HG03064 (cell line): ENCODE data around the gene RAD51B.

Source experiments
- ATAC-seq: cut with Tn5 transposase; IDR thresholded peaks from one replicate; pipeline ENCODE4 v1.9.1; 2021; ENCODE audit warnings: low read depth; ENCODE audit not compliant: unreplicated experiment

Gene RAD51B

DNA sequence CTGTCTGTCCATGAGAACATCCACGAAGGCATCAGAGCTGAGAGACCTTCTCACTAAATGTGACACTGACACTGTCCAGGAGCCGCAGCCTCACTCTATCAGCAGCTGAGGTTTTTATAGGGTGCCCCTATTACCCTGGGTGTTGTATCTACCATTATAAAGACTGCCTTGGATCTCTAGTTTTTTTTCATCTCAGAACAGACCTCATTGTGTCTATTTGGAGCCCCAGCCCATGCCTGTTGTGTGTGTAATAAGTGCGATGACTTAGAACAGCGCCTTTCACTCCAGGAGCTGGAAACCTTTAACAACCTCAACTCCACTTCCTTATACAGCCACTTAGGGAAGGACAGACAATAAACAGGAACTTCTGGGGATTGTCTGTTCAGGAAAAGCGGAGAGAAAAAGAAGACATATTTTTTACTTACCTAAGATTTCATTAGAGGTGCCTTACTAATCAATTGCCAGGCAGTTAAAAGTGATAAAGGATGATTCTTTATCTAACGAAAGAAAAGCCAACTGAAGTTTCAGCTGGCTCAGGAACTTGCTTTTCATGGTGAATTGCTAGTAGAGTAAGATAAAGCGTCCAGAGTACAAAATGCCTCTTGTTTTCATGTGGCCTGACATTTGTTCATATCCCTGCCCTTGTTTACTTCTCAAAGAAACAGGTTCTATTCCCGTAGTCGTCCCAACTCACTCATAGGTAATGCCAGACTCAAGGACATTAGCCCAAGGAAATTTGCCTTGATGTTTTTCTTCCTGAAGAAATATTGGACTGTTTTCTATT is 420.6 kb downstream of the RAD51B start:
- no peak for ATAC-seq

DNA sequence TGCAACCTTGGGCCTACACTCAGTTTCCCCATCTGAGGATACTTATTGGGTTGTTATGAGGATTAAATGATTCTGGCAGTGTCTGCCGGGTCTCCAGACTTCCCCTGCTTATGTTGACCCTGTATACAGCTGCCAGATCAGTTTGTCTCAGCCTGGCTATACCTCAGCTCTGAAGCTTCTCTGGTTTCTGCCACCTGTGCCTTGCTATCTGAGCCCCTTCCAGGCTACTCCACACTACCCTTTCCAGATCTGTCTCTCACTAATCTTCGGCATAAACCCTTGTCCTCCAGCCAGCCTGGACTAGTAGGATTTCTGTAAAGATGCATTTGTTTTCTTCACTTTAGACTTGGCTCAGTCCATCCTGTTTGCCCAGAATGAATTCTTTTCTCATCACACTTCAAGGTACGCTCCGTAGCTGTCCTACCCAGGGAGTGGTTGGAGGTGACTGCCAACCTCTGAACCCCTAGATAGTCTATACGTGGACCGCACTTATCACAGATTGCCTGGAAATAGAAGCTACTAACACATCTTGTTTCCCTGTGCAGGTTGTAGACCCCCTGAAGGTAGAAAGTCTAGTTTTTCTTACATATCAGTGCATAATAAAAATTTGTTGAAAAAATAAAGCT is 422.4 kb downstream of the RAD51B start:
- ATAC-seq: no peak

DNA sequence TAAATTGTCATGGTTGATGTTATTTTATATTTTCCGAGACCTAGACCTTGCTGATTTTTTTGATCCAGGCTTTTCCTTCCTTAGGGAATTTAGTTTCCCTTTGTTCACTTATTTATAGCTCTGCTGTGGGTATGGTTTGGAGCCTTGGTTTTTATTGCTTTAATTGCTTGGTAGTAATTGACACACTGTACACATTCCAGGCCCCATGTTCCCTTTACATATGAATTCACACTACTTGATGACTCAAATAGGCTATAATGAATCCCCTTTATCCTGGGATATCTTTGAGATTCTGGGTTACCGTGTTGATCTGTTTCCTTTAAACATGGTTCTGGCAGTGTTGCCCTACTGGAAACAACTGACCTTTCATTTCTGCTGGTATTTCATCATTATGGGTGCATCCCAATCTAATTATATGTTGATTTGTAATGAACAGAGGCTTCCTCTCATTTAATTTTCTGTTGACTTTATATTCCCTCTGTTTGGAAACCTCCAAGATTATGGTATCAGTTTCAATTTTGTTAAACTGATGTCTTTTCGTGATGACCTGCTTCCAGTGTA is 424.0 kb downstream of the RAD51B start:
- no peak for ATAC-seq

DNA sequence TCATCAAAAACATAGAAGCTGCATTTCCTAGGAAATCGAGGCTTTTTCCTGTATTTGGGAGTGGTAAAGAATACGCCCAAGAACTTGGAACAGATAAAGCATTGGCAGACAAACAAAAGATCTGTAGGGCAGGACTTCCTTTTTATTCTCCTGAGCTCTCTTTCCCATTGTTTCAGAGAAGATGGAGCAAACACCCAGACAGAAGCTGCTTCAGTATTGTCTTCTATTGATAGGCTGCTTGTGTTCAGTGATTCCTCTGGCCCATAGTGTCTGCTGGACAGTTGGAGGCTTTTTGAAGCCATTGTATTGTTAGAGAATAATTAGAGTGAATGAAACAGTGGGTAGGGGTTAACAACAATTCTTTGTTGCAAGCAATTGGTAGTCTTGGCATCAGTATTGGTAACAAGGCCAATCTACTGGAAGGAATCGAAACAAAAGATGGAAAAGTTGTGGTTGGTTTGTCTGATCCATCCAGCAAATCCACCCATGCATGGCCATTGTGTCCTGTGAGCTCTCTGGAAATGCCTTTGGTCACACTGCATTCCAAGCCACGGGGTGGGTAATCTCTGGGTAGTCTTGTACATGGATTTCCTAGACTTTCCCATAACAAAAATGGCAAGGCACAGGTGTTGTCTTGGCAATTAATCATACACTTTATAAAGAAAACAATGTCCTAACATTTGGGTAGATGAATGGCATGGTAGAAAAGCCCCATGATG is 424.8 kb downstream of the RAD51B start:
- no peak for ATAC-seq

DNA sequence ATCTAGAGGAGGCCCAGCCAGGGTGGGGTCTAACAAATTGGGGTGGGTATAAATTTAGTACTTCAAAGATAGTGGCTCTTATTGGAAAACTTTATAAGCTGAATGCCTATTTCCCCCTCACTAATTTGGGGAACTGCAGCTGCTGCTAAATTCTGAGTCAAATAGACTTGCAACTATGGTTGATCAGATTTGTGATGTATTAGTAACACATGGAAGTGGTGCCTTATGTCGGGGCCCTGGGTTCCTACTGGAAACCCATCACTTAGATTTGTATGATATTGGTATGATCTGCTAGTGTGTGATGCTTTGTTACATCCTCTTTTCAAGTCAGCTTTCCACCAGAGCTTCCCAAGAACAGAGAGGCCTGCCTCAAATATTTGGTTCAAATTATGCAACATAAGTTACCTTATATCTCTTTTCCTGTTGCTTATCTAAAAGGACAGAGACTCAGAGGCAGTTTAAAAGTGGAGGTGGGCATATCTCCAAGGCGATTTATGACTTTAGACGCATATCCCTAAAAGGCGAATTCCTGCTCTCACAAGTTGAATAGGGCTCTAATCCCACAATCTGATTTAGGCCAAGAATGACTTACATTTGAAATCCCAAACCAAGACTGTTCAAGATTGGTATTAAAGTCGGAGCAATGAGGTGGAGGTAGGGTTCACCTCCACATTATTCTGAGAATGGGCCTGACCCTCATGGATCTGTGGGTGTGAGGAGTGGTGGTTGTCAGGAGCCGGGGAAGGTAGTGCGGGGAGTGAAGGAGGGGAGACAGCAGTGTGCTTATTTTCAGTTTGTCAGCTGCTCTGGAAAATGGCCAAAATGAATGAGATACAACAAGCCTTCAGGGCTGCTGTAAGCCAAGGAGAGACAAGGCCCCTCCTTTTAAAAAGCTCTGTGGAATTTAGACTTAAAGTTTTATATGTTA is 425.8 kb downstream of the RAD51B start:
- no peak for ATAC-seq

DNA sequence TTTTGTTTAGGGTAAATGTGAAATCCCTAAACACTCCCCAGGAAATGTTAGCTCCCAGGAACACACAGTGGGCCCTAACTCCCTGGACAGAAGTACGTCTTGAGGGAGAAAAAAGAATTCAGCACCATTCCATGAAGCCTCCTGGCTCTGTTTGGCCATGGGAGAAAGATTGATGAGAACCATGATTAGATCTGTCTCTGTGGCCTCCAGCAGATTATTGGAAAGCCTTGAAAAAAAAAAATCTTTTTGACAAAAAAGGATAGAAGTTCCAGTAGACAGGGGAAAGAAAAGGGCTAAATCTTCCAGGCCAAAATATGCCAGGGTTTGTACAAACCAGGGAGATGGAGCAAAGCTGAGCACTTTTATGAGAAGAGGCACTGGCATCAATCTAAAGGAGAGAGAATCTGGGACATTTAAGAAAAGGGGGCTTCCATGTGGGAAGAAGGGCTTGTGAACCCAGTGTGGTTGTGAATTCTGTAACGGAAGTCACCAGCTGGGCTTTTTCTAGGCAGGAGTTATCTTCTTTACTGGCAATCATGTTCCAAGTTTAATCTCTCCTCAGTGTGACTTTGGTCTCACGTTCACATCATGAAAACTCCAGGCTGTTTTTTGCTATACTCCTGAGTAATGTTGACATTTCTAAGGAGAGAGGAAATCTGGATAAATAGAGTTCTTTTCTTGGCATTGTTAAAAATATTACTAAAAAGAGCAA is 426.7 kb downstream of the RAD51B start:
- no peak for ATAC-seq

DNA sequence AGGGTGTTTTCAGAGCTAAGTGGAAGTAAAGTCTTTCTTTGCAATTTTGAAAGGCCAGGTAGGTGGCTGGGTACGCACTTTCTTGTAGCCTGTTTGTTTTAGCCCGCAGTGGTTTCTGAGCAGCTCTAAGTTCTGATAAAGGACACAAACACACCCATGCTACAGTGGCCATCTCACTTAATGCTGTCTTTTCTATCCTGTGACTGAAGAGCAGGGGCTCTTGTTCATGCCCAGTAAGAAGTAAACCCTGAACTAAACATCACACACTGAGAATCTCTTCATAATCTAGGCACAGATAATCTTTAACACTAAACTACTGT is 427.2 kb downstream of the RAD51B start:
- ATAC-seq: no peak

DNA sequence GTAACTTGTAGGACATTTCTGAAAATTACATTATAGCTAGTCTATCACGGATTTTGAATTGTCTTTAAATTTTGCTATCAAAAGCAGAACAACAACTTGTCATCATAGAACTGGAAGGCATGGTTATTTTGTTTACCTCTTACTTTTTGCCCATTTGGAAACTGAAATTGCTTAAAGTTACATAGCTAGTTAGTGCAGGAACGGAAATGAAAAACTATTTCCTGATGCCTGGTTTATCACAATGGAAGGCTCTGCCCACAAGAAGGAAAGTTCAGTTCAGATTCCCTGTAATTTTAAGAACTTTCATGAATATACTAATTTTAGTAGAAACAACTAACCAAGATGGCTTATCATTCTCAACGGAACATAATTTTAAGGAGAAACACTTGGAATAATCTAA is 427.7 kb downstream of the RAD51B start:
- ATAC-seq: no peak

DNA sequence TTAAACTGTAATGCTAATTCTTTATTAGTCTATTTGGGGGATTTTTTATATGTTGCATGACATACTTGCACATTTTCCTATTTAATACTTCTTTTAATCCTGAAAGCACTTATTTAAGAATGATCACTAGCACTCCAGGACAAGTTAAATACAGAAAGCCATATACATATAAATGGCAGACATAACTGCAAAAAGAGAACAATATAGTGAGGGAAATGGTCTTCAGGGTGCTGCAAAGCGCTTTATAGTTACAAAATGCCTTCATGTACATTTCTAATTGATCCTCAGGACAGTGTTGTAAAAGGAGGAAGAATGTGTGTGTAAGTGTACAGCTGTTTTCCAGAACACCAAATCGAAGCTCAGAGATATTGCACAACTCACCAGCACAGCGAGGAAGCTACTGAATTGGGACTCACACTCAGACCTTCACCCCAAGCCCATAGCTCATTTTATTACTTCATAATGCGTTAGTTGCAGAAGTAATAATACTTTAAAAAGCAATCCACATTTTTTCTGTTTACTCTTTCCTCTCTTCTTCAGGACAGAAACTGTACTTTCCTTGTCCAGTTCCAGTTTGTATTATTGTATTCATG is 428.2 kb downstream of the RAD51B start:
- no peak for ATAC-seq

DNA sequence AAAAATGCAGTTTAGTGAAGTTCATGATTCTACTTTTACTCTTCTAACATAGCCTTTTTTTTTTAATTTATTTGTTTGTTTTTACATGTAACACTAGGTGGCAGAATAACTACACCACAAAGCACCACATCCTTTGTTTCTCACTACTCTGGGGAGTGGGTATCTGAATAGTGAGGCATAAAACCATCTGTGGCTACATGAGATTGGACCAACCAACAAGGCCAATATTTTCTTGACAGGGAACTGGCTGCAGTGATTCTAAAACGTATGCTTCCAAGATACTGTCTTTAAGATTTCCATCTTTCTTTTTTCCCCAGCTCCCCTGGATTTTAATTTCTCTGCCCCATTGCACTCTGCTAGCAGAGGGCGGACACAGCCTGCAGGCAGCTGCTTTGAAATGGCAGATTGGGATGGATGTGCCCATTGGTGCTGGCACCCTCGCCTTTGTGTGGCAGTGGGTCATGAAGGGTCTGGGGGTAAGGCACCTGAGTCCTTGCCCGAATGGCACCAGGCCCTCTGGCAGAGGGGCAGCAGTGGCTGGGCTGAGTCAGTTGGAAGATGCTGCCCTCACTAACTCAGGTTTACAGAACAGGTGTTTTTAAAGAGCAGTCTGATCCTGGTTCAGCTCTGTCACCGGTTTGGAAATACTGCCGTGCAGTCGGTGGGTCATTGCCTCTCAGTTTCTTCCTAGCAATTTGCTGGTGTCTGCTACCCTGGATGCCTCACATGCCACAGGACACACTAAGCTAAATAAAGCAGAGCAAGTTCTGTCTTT is 429.1 kb downstream of the RAD51B start:
- no peak for ATAC-seq

DNA sequence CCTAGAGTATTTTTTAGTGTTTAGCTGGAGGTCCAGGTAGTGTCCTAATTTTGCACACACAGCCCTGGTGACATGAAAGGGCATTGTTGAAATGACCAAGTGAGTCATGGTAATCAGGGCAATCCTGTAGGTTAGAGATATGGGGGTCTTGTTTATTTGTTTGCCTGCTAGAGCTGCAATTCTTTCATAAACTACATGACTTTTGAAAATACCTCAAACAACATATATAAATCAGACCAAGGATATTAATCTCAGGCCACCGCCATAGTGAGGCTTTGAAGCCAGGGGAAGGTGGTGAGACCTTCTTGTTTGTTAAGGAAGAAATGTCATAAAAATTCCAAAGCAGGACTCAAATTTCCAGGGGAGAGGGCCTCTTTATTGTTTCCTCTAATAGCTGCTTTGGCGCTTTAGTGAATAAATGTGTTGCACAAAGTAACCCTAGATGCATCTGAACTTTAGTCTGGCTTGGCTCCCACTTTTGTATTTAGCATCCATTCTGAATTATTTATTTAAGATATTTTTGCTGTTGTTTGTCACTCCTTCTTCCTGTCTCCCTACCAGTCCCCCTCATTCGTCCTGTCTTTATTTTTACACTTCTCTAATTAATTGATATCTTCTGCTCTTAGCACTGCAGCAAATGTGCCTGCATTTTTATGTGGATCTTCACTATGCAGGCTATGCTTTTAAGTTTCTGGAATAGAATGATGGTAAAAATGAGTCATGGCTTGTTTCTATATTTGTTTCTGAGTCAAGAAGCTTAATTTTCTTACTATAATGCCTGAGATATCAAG is 430.3 kb downstream of the RAD51B start:
- no peak for ATAC-seq

DNA sequence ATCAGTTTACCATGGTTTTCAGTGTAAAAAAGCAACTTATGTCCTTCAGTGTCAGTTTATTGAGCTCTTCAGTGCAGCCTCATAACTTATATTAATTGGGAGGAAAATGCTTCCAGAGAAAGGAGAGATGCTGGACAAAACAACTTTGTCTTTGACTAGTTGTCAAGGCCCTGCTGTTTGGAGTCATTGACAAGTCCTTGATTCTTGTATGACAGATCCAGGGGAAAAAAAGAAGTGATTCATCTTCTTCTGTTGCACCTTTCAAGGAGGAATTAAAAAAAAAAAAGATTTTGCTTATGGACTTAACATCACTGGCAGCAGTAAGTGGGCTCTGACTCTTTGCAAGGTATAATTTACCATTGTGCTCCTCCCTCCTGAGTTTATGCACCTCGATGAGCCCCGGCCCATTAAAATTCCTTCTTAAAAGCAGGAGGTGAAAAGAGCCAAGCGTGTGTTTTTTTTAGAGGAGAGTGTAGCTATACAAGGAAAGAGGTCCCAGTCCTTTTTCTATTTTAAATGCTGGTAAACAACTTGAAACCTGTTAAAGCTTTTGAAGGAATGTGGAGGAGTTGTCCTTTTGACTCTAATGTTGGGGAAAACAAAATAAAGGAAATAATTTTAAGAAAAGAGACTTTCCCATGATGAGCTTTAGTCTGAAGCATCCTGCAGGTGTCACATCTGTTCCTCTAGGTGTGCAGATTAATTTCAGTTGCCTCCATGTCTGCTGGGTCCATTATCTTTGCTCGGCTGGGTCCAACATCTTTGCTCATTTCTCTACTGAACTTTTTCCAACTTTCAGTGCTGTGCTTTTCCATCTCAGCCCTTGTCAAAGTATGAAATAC is 431.6 kb downstream of the RAD51B start:
- ATAC-seq: no peak

DNA sequence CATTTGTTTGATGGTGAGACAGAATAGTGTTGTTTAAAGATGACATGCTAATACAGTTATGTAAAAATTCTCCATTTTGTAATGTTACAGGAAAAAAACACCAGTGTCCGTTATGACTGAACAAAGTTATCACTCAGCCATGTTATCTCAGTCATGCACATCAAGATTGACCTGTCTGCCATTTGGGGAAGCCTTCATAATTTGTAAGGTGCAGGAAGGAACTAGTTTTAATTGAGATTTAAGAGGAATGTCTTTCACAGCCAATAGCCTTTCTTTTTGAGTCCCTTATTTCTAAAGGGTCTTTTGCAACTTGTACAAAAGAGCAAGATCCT is 432.2 kb downstream of the RAD51B start:
- ATAC-seq: no peak

DNA sequence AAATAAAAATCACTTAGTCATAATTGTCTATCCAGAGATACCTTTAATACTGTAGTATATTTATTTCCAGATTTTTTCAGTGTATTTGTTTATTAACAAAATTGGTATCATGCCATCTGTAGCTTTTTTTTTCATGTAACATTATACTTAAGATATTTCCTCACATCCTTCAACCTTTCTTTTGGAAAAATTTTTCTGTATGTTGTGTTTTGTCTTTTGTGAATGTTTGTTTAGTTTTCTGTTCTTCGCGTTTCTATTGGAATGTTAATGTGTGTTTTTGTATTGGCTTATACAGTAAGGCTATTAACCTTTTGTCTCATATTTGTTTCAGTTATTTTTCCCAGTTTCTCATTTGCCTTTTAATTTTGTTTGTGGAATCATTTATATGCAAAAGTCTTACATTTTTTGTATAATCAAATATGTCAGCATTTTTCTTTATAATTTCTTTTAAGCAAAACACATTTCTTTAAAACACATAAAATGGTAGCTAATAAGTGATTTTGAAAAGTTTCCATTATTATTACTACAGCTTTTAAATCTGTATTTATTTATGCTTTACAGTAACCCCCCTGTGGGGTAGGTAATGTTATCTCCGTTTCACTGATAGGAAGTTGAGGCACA is 433.7 kb downstream of the RAD51B start:
- no peak for ATAC-seq

DNA sequence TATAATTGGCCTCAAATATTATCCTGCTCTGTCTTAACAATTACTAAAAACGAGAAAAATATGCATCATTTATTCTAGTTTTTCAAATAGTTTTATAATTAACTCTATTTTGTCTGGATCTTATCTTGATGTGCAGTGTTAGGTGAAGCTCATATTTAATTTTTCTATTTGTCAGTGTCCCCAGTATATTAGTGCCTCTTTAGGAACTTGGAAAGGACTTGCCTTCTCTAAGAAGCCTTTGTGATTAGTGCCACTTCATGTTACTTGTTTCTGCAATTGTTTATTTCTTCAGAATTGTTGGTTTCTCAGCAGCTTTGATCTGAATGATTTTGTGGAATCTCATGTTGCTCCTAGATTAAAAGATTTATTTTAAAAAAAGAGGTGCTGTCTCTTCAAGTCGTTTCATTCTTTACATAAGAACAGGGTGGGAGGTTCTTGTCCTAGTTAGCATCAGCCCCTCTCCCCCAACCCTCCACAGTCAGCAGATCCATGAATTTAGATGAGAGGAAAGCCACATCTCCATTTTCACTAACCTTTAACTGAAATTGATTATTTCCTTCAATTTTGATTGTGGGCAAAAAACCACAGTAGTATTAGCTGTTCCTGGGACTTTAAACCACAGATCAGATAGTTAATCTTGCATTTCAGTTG is 434.4 kb downstream of the RAD51B start:
- no peak for ATAC-seq
